SK-N-MC (cell line): ENCODE data around the gene LCN15.
A peak's percentile ranks its signal among the peaks of the same experiment; 100 is the strongest.

Experiments
- DNase-seq: peaks from one replicate; pipeline ENCODE4 v3.0.0-alpha.2; 2011; ENCODE audit warnings: low read depth, low spot score
- H3K27ac ChIP-seq: fragments of 200-600 bp; sonication (generic); 2 replicates; pipeline ENCODE4 v1.5.1; 2016; ENCODE audit warnings: mixed run types
- H3K36me3 ChIP-seq: fragments of 200-600 bp; sonication (generic); 2 replicates; pipeline ENCODE4 v1.6.1; 2017; ENCODE audit warnings: antibody characterized with exemption, low read length, mixed read lengths; ENCODE audit not compliant: insufficient read depth
- H3K4me3 ChIP-seq: fragments of 200-600 bp; sonication (generic); 2 replicates; pipeline ENCODE4 v1.5.1; 2016
- H3K9ac ChIP-seq: fragments of 200-600 bp; sonication (generic); 2 replicates; pipeline ENCODE4 v1.8.0; 2017; ENCODE audit warnings: mixed run types, mixed read lengths; ENCODE audit not compliant: insufficient read length
- H3K9me3 ChIP-seq: fragments of 200-600 bp; sonication (generic); 2 replicates; pipeline ENCODE4 v1.6.1; 2017; ENCODE audit warnings: low read depth, mild to moderate bottlenecking, antibody characterized with exemption, low read length, moderate library complexity, mixed read lengths
- EZH2 ChIP-seq: fragments of 200-600 bp; sonication (generic); IDR thresholded peaks from one replicate; pipeline ENCODE4 v1.6.1; 2017; ENCODE audit warnings: antibody characterized with exemption
- FOXP2 ChIP-seq: optimal IDR thresholded peaks from 2 replicates; pipeline ENCODE3; 2011; ENCODE audit warnings: mild to moderate bottlenecking, moderate library complexity; ENCODE audit not compliant: insufficient read depth; ENCODE audit errors: extremely low read length, control extremely low read depth
- POLR2AphosphoS5 ChIP-seq: IDR thresholded peaks from 2 replicates; pipeline ENCODE4 v1.6.1; 2012; ENCODE audit warnings: mild to moderate bottlenecking, low read depth, low read length, borderline replicate concordance

Gene LCN15

GRCh38 chr9:136764301-136764891 is at the start of gene LCN15:
TSS of gene LCN15 (minus strand) at chr9:136764518. CDS start at chr9:136764488, 30 bp downstream.
- no peak within 1 kb of the TSS for H3K27ac ChIP-seq
- H3K9me3 ChIP-seq = no peaks in the 10 kb centered on the region
- no peak within 1 kb of the TSS for H3K9ac ChIP-seq
- H3K4me3 ChIP-seq = peak within 1 kb of the TSS; percentile 58
- TF ChIP-seq POLR2AphosphoS5 = no peak
- TF ChIP-seq EZH2 = no peak
- TF ChIP-seq FOXP2 = no peak
- DNase-seq = no peak
- no peaks in the 10 kb centered on the region for H3K36me3 ChIP-seq

- TF ChIP-seq FOXP2 (no peak), EZH2 (no peak), POLR2AphosphoS5 (no peak)
- Histone ChIP-seq H3K9me3 (no peaks in the 10 kb centered on the region), H3K27ac (peak overlapping the region; percentile 89), H3K36me3 (peaks cover 39% of the 10 kb centered on the region), H3K9ac (peak overlapping the region; percentile 94), H3K4me3 (peak overlapping the region; percentile 96)
- no peak for DNase-seq
Observed at GRCh38 chr9:136808806-136809158, 44.5 kb upstream of the LCN15 start.

- Histone ChIP-seq H3K4me3 (peak overlapping the region; percentile 96), H3K9ac (peak overlapping the region; percentile 94), H3K9me3 (no peaks in the 10 kb centered on the region), H3K36me3 (peaks cover 36% of the 10 kb centered on the region), H3K27ac (peak overlapping the region; percentile 89)
- TF ChIP-seq POLR2AphosphoS5 (no peak), EZH2 (no peak), FOXP2 (no peak)
- DNase-seq = no peak
Observed at GRCh38 chr9:136808075-136808805, 43.9 kb upstream of the LCN15 start.

GRCh38 chr9:136807281-136808074 is 43.2 kb upstream of the LCN15 start, which contains the start of gene RABL6:
TSS of gene RABL6 (plus strand) at chr9:136807948. CDS start at chr9:136808197, 249 bp downstream.
- TF ChIP-seq FOXP2 (no peak), POLR2AphosphoS5 (peak; percentile 91), EZH2 (no peak)
- peaks cover 29% of the 10 kb centered on the region for H3K36me3 ChIP-seq
- DNase-seq = no peak
- peak within 1 kb of the TSS; percentile 94 for H3K9ac ChIP-seq
- peak within 1 kb of the TSS; percentile 89 for H3K27ac ChIP-seq
- H3K4me3 ChIP-seq = peak within 1 kb of the TSS; percentile 96
- no peaks in the 10 kb centered on the region for H3K9me3 ChIP-seq

- no peak overlapping the region for H3K27ac ChIP-seq
- TF ChIP-seq EZH2 = no peak
- TF ChIP-seq POLR2AphosphoS5 = no peak
- no peak for TF ChIP-seq FOXP2
- peak overlapping the region; percentile 81 for H3K4me3 ChIP-seq
- no peaks in the 10 kb centered on the region for H3K9me3 ChIP-seq
- peaks cover 21% of the 10 kb centered on the region for H3K36me3 ChIP-seq
- H3K9ac ChIP-seq = peak overlapping the region; percentile 87
- DNase-seq = no peak
Observed at GRCh38 chr9:136806631-136807201, 42.4 kb upstream of the LCN15 start.

- no peak overlapping the region for H3K27ac ChIP-seq
Observed at GRCh38 chr9:136806067-136806466, 41.7 kb upstream of the LCN15 start.

GRCh38 chr9:136805207-136805740 is 41.0 kb upstream of the LCN15 start:
- DNase-seq = no peak
- no peak overlapping the region for H3K4me3 ChIP-seq
- H3K9ac ChIP-seq = no peak overlapping the region
- TF ChIP-seq FOXP2 = no peak
- TF ChIP-seq POLR2AphosphoS5 = no peak
- no peak for TF ChIP-seq EZH2
- no peaks in the 10 kb centered on the region for H3K9me3 ChIP-seq
- H3K27ac ChIP-seq = no peak overlapping the region
- peaks cover 10% of the 10 kb centered on the region for H3K36me3 ChIP-seq

More at GRCh38 chr9:136806067-136806466, 41.7 kb upstream of the LCN15 start:
- peaks cover 14% of the 10 kb centered on the region for H3K36me3 ChIP-seq
- H3K9ac ChIP-seq = no peak overlapping the region
- H3K9me3 ChIP-seq = no peaks in the 10 kb centered on the region
- DNase-seq = no peak
- no peak overlapping the region; the same call in 1 of the 2 replicates for H3K4me3 ChIP-seq
- TF ChIP-seq FOXP2 (no peak), EZH2 (no peak), POLR2AphosphoS5 (no peak)

GRCh38 chr9:136804509-136805206 is 40.3 kb upstream of the LCN15 start:
- H3K36me3 ChIP-seq = peaks cover 4% of the 10 kb centered on the region
- no peak overlapping the region for H3K4me3 ChIP-seq
- no peaks in the 10 kb centered on the region for H3K9me3 ChIP-seq
- no peak overlapping the region for H3K27ac ChIP-seq
- no peak for TF ChIP-seq POLR2AphosphoS5
- no peak for TF ChIP-seq FOXP2
- no peak for TF ChIP-seq EZH2
- H3K9ac ChIP-seq = no peak overlapping the region
- DNase-seq = no peak
